GM11168 (cell line): ENCODE results near the gene LIPC.
"Not testable (repeated sequence)": the region's sequence is repeated elsewhere in the genome, so short reads cannot be mapped to it uniquely, and the experiment has no call there.

Source experiments
- in situ Hi-C: fragments of 300-500 bp; cut with MboI; formaldehyde crosslinking; loops from one replicate; pipeline ENCODE4 v1.12.0; 2022; ENCODE audit warnings: low sequenced_read_pairs; ENCODE audit not compliant: unreplicated experiment

The LIPC gene

GRCh38 chr15:58593870-58594269 lies 162.1 kb downstream of the LIPC start:
- in situ Hi-C loops, result no loop called here

GRCh38 chr15:58594898-58595297 lies 163.1 kb downstream of the LIPC start:
- in situ Hi-C loops, result no loop called here

GRCh38 chr15:58595516-58596263 lies 163.9 kb downstream of the LIPC start:
- in situ Hi-C loops, result no loop called here

- in situ Hi-C loops, result no loop called here
These were observed 166.4 kb downstream of the LIPC start for GRCh38 chr15:58597943-58598828.

- in situ Hi-C loops, result no loop called here
These were observed 167.0 kb downstream of the LIPC start for GRCh38 chr15:58598829-58599210.

GRCh38 chr15:58602823-58603222 lies 171.0 kb downstream of the LIPC start:
- in situ Hi-C loops, result no loop called here

GRCh38 chr15:58603927-58604326 lies 172.1 kb downstream of the LIPC start:
- in situ Hi-C loops, result not testable (repeated sequence)

GRCh38 chr15:58604455-58604923 lies 172.7 kb downstream of the LIPC start:
- in situ Hi-C loops, result no loop called here

GRCh38 chr15:58605931-58606530 lies 174.2 kb downstream of the LIPC start:
- in situ Hi-C loops, result no loop called here

- in situ Hi-C loops, result no loop called here
These were observed 174.8 kb downstream of the LIPC start for GRCh38 chr15:58606577-58607080.

GRCh38 chr15:58608129-58608590 lies 176.4 kb downstream of the LIPC start:
- in situ Hi-C loops, result no loop called here

- in situ Hi-C loops, result no loop called here
These were observed 176.9 kb downstream of the LIPC start for GRCh38 chr15:58608711-58609110.

- in situ Hi-C loops, result no loop called here
These were observed 180.2 kb downstream of the LIPC start for GRCh38 chr15:58611731-58612676.

- in situ Hi-C loops, result no loop called here
These were observed 184.4 kb downstream of the LIPC start for GRCh38 chr15:58616171-58616570.
